RWPE2 (cell line): Measurements from ENCODE around the gene OR2A5.

Experiments used
- ATAC-seq: fragments of 200-7000 bp; cut with Tn5 transposase; 3 replicates; pipeline ENCODE4 v1.9.1; 2021; ENCODE audit warnings: low read depth
- DNase-seq: peaks from one replicate; pipeline ENCODE4 v3.0.0-alpha.2; 2020; ENCODE audit warnings: low spot score
- H3K27ac ChIP-seq: fragments of 450-650 bp; 2 replicates; pipeline ENCODE4 v1.5.1; 2017; ENCODE audit warnings: mild to moderate bottlenecking; ENCODE audit not compliant: poor library complexity, severe bottlenecking
- H3K27me3 ChIP-seq: fragments of 250-450 bp; sonication (Bioruptor Pico); 2 replicates; pipeline ENCODE4 v1.5.1; 2021; ENCODE audit warnings: mild to moderate bottlenecking, moderate library complexity; ENCODE audit not compliant: insufficient read depth, poor library complexity, severe bottlenecking
- H3K36me3 ChIP-seq: fragments of 250-450 bp; sonication (Bioruptor Pico); 2 replicates; pipeline ENCODE4 v1.5.1; 2020; ENCODE audit warnings: low read depth, mild to moderate bottlenecking, moderate library complexity
- H3K4me1 ChIP-seq: fragments of 250-450 bp; sonication (Bioruptor Pico); 2 replicates; pipeline ENCODE4 v1.5.1; 2021; ENCODE audit warnings: mild to moderate bottlenecking, moderate library complexity; ENCODE audit not compliant: insufficient read depth, poor library complexity, severe bottlenecking
- H3K4me3 ChIP-seq: fragments of 250-450 bp; sonication (Bioruptor Pico); 2 replicates; pipeline ENCODE4 v1.5.1; 2021; ENCODE audit warnings: mild to moderate bottlenecking, moderate library complexity; ENCODE audit not compliant: severe bottlenecking
- H3K9me3 ChIP-seq: fragments of 250-450 bp; sonication (Bioruptor Pico); 2 replicates; pipeline ENCODE4 v1.5.1; 2021; ENCODE audit warnings: mild to moderate bottlenecking, moderate library complexity; ENCODE audit not compliant: severe bottlenecking
- CTCF ChIP-seq: fragments of 450-650 bp; IDR thresholded peaks from one replicate; pipeline ENCODE4 v1.5.1; 2017; ENCODE audit warnings: mild to moderate bottlenecking, moderate library complexity; ENCODE audit not compliant: poor library complexity, severe bottlenecking

OR2A5 gene

GRCh38 chr7:144032985-144033709, 15.6 kb upstream of the OR2A5 start:
- peaks cover 6% of the 10 kb centered on the region for H3K27me3 ChIP-seq
- no peaks in the 10 kb centered on the region for H3K4me1 ChIP-seq
- no peaks in the 10 kb centered on the region for H3K9me3 ChIP-seq
- DNase-seq (no peak), ATAC-seq (no peak)
- TF ChIP-seq CTCF, result no peak
- no peak overlapping the region for H3K4me3 ChIP-seq
- no peak overlapping the region for H3K27ac ChIP-seq
- H3K36me3 ChIP-seq, result no peaks in the 10 kb centered on the region

- H3K9me3 ChIP-seq, result no peaks in the 10 kb centered on the region
- no peaks in the 10 kb centered on the region for H3K36me3 ChIP-seq
- peaks cover 6% of the 10 kb centered on the region for H3K27me3 ChIP-seq
- ATAC-seq (no peak), DNase-seq (no peak)
- TF ChIP-seq CTCF, result no peak
- no peak overlapping the region for H3K27ac ChIP-seq
- H3K4me3 ChIP-seq, result no peak overlapping the region
- no peaks in the 10 kb centered on the region for H3K4me1 ChIP-seq
Measured at GRCh38 chr7:144035385-144035784, 13.4 kb upstream of the OR2A5 start.

GRCh38 chr7:144036302-144036885, 12.4 kb upstream of the OR2A5 start:
- Histone ChIP-seq H3K27ac (no peak overlapping the region), H3K4me3 (no peak overlapping the region), H3K27me3 (peaks cover 3% of the 10 kb centered on the region), H3K4me1 (no peaks in the 10 kb centered on the region), H3K36me3 (no peaks in the 10 kb centered on the region), H3K9me3 (no peaks in the 10 kb centered on the region)
- no peak for TF ChIP-seq CTCF
- ATAC-seq, result no peak
- no peak for DNase-seq

- H3K27me3 ChIP-seq, result peaks cover 6% of the 10 kb centered on the region
- DNase-seq (no peak), ATAC-seq (no peak)
- H3K9me3 ChIP-seq, result no peaks in the 10 kb centered on the region
- H3K36me3 ChIP-seq, result no peaks in the 10 kb centered on the region
- no peak for TF ChIP-seq CTCF
- no peak overlapping the region for H3K4me3 ChIP-seq
- no peak overlapping the region for H3K27ac ChIP-seq
- no peaks in the 10 kb centered on the region for H3K4me1 ChIP-seq
Measured at GRCh38 chr7:144037414-144038035, 11.2 kb upstream of the OR2A5 start.

- H3K27me3 ChIP-seq, result peaks cover 7% of the 10 kb centered on the region
- no peak overlapping the region for H3K27ac ChIP-seq
- ATAC-seq (no peak), DNase-seq (no peak)
- TF ChIP-seq CTCF, result no peak
- no peaks in the 10 kb centered on the region for H3K4me1 ChIP-seq
- no peaks in the 10 kb centered on the region for H3K9me3 ChIP-seq
- H3K4me3 ChIP-seq, result no peak overlapping the region
- H3K36me3 ChIP-seq, result no peaks in the 10 kb centered on the region
Measured at GRCh38 chr7:144038887-144039286, 9.9 kb upstream of the OR2A5 start.
